Cerebellar cortex (tissue), 1 donor: ENCODE measurements around the gene ORMDL1.

Experiments used
- DNase-seq: peaks from one replicate; pipeline ENCODE4 v3.0.0-alpha.2; 2015; ENCODE audit warnings: low spot score

The ORMDL1 gene, protein sequence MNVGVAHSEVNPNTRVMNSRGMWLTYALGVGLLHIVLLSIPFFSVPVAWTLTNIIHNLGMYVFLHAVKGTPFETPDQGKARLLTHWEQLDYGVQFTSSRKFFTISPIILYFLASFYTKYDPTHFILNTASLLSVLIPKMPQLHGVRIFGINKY

DNA sequence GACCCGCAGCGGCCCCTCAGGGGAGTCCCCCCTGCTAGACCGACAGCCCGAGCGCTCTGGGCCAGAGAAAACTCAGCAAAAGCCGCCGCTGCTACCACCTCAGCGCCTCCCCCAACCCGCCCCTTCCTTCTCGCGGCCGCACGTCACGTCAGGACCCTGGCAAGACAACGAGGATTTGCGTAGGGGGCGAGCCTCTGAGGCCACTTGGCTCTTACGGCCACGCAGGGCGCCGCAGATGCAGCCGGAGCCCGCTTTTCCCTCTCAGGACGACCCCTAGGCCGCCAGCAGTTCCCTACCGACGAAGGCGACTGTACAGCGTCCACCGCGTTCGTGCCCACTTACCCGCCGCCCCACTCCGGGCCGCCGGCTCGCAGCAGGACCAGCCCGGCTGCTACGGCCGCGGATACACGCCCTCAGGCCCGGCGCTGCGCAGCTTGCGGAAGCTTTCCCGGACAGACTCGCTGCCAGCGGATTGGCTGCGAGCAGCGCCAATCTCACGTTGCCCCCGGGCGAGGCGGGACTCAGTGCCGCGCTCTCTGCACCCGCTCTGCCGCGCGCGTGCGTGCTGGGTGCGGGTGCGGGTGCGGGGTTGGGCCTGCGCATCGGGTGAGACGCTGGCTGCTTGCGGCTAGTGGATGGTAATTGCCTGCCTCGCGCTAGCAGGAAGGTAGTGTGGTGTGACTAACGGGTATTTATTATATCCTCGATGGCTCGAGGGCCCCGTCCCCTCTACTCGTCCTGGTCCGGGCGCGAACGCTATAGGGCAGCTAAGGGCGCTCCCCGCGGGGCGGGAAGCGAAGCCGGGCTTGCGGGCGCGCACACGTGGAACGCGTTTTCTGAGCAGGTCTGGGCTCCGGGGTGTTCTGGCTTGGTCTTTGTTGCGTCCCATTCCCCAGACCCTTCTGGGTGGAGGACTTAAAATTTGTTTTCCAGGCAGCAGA, at the start of gene ORMDL1, which contains the start of gene PMS1:
ORMDL1 (minus strand) TSS at position 413 of the 941 bp plus-strand sequence. CDS start 1,744 bp downstream, outside the sequence.
PMS1 (plus strand) TSS at position 524 of the 941 bp plus-strand sequence. CDS start 7,360 bp downstream, outside the sequence.
- peak; percentile 96 for DNase-seq

DNA sequence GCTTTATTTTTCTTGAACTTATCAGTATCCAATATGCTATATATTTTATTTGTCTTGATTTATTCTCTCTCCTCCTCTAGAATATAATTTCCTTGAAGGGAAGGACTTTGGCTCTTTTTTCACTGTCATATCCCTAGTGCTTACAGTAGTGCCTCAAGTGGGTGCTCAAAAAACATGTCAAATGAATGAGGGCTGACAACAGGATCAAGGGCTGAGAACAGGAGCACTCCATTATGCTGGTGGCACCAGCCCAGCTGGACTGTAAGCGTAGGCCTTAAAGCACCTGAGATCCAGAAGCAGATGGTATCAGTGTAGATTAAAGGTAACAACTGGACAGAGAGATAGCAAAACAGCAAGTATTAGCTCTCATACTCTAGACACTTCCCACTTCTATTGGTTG, 46.4 kb upstream of the ORMDL1 start:
- DNase-seq: no peak

DNA sequence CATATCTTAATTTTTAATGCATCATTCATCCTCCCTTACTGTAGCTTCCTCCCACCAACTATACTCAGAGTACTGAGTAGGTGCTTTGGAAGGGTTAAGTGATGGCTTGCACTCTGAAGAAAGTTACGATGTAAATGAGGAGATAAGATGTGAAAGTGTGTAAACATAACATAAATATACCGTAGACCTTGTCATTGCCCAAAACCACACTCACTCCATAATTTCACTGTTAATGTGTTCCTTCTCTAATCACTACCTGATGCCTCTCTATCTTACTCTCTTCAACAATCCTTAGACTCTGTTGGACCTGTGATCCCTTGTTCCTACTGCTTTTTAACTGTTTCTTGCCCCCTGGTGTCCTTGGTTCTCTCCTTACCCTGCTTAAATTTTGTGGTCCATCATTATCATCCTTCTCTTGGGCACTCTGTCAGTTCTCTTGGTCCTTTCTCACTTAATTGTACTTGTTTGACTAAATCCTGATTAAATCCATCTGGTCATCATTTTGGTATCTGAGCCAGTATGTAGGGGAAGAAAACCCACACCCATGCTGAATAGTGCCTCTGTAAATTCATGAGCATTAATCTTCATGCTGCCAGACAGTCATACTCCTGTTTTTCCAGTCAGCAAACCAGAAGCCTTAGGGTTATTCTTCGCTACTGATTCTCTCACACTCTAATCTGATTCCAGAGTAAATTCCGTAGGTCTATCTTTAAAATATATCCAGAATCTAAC, 45.1 kb upstream of the ORMDL1 start:
- no peak for DNase-seq

DNA sequence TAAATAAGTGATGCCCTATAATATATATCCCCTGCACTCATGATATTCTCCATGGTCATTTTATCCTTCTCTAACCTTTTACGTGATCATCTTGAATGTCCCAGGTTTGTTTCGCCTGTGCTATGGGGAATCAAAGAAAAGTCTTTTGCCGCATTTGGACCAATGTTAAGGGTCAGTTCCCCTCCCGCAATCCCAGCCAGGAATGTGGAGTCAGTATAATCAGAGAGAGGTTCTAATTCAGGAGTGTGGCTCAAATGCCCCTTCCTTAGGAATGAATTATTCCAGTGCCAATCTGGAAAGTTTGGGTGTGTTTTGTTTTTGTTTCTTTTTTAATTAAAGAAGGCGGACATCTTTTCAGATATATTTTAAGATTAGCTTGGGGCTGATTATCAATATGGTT, 41.9 kb upstream of the ORMDL1 start:
- DNase-seq: no peak

DNA sequence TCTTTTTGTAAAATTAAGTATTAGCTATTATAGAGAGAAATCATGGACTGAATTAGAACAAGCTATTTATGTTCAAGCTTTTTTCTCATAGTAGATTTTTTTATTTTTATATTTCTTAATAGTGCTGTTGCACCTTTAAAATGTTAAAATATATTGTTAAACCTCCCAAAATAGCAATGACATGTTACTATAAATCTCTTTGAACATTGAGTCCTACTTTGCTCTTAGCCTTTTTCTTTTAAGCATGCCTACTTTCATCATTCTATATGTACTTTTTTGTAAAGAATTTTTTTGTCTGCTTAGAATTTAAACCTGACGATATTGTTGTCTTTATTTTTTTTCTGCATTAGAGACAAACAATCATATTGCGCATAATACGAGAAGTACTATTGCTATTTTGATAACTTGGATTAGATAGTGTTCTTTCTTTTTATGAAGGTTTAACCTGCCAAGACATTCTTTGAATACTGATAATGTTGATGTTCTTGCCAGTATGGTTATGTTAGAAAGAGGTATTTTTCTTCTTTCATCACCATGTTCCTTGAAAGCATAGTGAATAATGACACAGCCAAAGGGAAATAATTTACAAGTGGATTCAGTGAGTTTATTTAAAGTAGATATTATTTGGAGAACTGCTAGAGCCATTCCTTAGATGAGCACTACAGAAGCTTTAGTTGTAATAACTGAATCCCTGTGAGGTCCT, 40.7 kb upstream of the ORMDL1 start:
- DNase-seq: no peak

DNA sequence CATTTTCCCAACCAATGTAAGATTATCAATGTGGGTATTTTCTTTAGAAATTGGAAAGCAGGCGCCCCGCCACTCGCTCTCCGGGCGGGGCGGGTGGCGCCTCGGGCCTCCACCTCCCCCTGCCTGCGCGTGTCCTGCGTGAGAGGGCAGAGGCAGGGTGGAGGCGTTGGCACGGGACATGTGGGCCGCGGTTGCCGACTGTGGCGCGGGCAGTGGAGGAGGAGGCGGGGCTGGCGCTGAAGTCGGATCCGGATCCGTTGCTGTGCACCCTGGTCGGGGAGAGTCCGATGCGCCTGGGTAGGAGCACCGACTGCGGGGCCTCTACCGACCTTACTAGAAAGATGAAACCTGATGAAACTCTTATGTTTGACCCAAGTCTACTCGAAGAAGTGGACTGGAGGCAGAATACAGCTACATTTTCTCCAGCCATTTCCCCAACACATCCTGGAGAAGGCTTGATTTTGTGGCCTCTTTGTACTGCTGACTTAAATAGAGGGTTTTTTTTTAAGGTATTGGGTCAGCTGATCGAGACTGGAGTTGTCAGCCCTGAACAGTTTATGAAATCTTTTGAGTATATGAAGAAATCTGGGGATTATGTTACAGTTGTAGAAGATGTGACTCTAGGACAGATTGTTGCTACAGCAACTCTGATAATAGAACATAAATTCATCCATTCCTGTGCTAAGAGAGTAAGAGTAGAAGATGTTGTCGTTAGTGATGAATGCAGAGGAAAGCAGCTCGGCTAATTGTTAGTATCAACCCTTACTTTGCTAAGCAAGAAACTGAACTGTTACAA, 38.0 kb upstream of the ORMDL1 start:
- no peak for DNase-seq

DNA sequence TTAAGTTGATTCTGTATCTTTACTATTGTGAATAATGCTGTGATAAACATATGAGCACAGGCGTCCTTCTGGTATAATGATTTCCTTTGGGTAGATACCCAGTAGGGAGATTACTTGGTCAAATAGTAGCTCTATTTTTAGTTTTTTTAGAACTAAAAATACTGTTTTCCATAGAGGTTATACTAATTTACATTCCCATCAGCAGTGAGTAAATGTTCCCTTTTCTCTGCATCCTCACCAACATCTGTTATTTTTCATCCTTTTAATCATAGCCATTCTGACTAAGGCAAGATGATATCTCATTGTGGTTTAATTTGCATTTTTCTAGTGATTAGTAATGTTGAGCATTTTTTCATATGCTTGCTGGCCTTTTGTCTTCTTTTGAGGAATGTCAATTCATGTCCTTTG, 35.2 kb upstream of the ORMDL1 start:
- no peak for DNase-seq

DNA sequence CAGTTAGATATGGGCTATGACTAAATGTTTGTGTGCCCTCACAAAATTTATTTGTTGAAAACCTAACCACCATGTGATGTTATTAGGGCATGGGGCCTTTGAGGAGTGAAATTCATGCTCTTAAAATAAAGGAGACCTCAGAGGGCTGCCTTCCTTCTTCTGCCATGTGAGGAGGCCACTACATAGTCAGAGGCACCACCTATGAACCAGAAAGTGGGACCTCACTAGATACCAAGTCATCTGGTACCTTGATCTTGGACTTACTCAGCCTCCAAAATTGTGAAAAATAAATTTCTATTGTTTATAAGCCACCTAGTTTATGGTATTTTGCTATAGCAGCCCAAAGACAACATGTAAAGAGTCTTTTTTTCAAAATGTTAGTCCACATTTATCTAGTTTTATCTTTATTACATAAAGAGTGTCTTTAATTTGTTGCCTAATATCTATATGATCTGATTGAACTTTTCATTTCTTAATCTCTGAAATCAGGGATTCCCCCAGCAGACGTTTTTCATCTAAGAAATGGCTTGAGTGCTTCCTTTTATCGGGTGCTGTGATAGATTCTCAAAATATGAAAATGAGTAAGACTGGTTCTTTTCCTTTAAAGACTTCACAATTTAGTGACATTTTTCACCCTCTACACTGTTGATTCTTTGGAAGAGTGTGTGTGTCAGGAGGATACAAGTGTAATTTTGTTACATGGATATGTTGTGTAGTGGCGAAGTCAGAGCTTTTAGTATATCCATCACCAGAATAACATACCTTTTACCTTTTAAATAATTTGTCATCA, 34.3 kb upstream of the ORMDL1 start:
- no peak for DNase-seq

DNA sequence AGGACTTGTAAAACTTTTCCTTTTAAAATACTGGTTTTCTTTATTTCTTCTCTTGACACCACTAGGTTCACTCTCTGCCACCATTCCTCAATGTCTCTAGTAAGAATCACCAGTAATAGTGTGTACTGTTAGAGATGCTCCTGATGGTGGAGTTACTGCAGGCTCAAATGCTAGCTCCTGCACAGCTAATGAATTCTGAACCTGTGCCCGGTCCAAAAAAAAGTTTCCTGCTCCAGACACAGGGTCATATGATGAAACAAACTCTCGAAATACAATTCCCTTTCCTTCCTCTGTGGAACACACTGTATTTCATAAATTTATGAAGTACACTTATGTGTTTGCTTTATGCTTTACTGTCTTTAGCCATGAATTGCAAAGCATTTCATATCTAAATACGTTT, 19.3 kb upstream of the ORMDL1 start:
- no peak for DNase-seq

DNA sequence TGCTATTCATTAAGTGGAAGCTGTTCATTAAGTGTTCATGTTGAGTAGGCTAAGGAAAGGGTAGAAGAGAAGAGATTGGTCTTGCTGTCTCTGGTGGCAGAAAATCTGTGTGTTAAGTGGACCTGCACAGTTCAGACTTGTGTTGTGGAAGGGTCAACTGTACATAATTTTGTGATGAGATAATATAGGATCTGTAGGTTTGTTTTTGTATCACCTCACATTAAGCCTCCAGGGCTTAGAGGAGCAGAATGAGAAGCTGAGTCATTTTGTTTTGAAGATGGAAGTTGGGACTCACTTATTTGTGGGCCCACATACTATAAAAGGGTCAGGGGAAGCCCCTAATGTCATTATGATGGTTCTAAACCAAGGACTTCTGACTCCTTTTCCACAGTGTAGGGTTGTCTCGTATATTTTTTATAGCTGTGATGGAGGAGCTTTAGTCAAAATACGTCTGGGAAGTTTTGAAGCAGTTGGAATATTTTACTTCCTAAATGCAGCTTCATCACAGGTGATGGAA, 18.3 kb upstream of the ORMDL1 start:
- no peak for DNase-seq

DNA sequence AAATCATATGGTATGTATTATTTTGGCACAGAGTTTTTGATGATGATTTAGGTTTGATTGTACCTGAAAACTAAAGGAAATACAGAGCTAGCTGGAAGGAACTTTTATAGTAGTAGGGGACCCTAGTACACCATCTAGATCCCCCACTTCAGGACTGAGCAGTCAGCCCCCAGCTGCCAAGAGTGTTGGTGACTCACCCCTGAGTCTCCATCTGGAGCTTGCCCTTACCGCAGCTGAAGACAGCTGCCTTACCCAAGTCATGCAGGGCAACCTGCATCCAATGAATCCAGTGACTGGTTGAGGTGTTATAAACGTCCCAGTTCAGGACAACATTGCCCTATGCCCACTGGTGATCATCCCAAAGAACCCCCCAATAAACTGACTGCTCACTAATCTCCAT, 15.4 kb upstream of the ORMDL1 start:
- no peak for DNase-seq

DNA sequence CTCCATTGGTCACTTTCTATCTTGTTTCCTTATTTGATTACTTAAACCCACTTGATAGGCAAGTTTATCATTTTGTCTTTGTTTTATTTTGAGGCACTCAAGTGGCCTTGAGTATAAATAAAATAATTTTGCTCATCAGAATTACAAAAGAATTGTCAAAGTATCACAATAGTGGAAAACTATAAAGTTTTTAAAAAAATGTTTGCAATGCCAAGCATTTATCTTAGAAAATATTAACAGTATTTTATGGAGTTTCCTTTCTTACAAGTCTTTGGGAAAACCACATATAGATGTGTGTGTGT, 14.8 kb upstream of the ORMDL1 start:
- no peak for DNase-seq

DNA sequence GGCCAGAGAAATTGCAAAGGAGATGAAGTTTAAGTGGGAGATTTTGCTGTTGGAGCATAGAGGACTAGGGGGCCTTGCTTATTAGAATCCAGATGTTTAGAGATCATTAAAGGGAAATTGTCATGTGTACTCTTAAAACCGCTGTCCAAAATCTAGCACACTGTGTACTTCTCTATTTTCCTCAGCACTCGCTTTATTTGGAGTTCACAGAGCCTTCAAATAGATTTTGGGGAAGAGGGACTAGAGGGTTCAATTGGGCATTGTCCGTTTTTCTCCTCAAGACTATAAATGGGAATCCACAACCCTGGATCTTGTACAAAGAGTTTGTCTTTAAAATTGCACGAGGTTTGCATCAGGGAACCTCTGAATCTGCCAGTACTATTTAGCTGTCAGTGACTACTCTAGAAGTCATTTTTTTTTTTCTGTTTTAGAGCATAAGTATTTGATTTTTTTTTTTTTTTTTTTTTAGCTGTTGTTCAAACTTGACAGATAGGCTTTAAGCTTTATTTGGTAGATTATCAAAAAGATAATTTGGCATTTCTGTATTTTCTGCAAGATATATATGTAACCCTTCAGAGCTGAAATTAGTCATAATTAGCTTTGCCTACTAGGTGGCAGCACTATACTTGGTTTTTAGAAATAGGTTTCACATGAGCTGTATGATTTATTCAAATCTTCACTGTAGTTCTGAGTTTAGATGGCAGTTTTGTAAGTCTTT, 14.3 kb upstream of the ORMDL1 start:
- peak; percentile 72 for DNase-seq

DNA sequence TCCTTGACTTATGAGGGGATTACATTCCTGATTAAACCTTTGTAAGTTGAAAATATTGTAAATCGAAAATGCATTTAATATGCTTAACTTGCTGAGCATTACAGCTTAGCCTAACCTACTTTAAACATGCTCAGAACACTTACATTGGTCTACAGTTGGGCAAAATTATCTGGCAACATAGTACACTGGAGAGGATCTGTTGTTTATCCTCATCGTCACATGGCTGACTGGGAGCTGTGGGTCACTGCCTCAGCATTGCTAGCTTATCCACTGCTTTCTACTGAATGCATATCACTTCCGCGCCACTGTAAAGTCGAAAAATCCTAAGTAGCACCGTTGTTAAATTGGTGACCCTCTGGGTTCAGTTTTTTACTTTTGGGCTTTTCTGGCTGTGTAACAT, 13.8 kb upstream of the ORMDL1 start:
- peak; percentile 14 for DNase-seq

DNA sequence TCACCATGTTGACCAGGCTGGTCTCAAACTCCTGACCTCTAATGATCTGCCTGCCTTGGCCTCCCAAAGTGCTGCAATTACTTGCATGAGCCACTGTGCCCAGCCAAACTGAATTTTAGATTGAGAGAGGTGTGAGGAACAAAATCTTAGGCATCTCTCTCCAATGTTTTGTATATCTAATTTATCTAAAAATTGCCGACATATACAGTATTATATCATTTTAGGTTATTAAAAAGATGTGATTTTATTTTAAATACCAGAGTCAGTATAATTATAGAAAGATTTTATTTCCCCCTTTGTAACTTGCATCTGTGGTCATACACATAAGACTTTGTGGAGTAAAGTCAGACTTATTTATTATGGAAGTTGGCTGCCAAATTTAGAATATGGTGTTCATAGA, 10.2 kb upstream of the ORMDL1 start:
- DNase-seq: no peak

DNA sequence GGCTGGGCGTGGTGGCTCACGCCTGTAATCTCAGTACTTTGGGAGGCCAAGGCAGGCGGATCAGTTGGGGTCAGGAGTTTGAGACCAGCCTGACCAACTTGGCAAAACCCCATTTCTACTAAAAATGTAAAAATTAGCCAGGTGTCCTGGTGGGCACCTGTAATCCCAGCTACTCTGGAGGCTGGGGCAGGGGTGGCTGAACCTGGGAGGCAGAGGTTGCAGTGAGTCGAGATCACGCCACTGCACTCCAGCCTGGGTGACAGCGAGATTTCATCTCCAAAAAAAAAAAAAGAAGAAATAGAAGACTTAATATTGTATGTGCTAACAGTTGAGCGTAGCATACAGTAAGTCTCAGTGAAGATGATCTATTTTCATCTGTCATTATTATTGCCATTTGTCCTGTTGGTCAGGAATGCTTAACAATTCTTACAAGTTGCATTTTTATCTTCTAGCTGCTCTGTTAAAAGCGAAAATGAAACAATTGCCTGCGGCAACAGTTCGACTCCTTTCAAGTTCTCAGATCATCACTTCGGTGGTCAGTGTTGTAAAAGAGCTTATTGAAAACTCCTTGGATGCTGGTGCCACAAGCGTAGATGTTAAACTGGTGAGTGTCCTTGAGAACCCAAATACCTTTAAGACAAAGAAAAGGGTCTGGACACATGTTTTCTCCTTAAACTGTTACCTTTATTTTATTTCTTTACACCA, 7.4 kb upstream of the ORMDL1 start:
- DNase-seq: no peak

DNA sequence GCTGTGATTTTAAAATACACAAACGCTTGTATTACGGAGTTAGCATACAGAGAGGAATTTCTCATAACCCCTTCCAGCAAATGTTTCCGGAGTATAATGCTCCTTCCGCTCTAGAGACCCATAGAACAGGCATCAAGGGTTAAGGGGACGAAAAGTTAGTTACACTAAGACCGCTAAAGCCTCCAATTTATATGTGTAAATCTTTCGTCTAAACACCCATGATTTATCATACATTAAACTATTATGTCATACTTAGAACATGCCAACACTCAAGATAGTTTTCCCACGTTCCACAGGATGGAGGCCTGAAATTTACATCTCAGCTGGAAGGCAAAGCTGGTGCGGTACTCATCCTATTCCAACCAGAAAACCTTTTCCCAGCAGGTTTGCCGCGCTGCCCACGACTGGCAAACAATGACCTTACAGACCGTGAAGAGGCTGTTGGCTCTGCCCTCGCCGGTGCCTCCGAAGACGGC, 650 bp downstream of the ORMDL1 start:
- peak; percentile 52 for DNase-seq

DNA sequence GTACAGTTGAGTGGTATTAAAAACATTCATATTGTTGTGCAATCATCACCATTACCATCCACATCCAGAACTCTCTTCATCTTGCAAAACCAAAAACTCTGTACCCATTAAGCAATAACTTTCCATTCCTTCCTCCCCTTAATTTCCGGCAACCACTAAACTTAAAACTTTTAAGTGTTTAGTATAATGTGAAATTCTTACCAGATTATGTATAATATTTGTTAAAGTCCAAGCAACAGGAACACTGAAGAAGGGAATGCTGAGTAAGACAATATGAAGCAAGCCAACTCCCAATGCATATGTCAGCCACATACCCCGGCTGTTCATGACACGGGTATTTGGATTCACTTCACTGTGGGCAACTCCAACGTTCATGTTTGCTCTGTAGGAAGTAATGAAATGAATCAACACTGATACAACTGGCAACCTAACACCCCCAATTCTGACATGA, 1.9 kb downstream of the ORMDL1 start:
- DNase-seq: no peak

DNA sequence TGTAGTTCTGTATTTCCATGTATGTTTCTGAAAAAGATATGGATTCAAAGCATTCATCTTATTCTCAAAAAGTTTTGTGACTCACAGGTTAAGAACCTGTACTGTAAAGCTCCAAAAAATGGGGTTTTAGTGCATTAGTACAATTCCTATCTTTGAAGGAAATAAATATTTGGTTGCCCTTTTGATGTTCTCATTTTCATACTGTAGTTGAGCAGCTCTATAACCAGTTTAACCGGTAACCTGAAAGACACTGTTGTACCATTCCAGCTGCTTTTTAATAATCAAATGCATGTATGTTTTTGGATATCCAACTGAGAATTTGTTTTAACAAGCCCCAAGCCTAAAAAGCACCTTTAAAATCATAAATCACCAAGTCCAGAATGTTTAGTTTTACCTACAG, 11.9 kb downstream of the ORMDL1 start:
- DNase-seq: no peak
